ENCODE measurements around the gene RAB38.

GRCh38 chr11:88208745-88209144, 33.5 kb upstream of the RAB38 start:
- TF ChIP-seq CTCF (IDR thresholded peaks at IDR 0.05) (no peak), POLR2AphosphoS5 (IDR thresholded peaks at IDR 0.05; ENCODE audit: insufficient read depth in 1 of 2, low read depth in 1 of 2) (no peak), POLR2A (IDR thresholded peaks at IDR 0.05) (no peak)

All from vagina (tissue), 2 donors.